ENCODE measurements around the gene COA1.

DNA sequence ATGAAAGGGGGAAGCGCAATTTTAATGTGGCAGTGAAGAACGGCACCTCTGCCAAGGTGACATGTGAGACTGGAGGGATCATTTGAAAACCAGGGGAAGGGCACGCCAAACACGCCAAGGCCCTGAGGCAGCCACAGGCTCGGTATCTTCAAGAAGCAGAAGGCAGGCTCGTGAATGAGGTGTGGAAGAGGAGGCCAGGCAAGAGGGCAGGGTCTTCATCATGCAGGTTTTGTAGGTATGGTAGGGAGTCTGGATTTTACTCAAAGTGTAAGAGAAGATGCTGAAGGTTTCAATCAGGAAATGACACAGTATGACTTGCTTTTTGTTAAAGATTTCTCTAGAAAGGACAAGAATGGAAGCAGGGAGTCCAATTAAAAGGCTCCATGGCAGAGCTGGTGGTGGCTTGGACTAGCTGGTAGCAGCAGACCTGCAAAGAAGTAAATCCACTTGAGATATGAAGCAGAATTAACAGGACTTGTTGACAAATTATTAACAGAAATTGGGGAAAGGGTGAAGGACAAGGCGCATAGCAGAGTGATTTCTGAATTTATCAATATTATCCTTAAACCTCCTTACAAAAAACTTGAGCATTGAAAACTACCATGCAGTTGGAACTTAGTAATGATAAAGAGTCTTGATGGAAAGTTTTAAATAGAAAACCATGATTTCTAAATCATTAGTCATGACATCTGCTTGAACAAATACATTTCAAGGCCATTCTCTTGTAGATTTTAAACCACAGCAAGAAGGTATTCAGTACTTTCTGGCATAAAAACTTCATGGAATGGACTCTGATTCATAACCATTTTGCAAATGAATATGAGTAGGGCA, 70.4 kb downstream of the COA1 start:
- TF ChIP-seq, protein P1, sequence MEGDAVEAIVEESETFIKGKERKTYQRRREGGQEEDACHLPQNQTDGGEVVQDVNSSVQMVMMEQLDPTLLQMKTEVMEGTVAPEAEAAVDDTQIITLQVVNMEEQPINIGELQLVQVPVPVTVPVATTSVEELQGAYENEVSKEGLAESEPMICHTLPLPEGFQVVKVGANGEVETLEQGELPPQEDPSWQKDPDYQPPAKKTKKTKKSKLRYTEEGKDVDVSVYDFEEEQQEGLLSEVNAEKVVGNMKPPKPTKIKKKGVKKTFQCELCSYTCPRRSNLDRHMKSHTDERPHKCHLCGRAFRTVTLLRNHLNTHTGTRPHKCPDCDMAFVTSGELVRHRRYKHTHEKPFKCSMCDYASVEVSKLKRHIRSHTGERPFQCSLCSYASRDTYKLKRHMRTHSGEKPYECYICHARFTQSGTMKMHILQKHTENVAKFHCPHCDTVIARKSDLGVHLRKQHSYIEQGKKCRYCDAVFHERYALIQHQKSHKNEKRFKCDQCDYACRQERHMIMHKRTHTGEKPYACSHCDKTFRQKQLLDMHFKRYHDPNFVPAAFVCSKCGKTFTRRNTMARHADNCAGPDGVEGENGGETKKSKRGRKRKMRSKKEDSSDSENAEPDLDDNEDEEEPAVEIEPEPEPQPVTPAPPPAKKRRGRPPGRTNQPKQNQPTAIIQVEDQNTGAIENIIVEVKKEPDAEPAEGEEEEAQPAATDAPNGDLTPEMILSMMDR (IDR thresholded peaks at IDR 0.05; ENCODE audit: low read length) = no peak
- TF ChIP-seq EZH2 (optimal IDR thresholded peaks at IDR 0.05; ENCODE audit: low read depth, low read length) (no peak), EZH2phosphoT487 (IDR thresholded peaks at IDR 0.05; ENCODE audit: low read length) (no peak)
